HG02623 (cell line): Measurements from ENCODE around the gene ARFIP1.
"Not testable (repeated sequence)": the region's sequence is repeated elsewhere in the genome, so short reads cannot be mapped to it uniquely, and the experiment has no call there.

Experiments used
- ATAC-seq: cut with Tn5 transposase; IDR thresholded peaks from one replicate; pipeline ENCODE4 v1.9.1; 2021; ENCODE audit warnings: moderate library complexity; ENCODE audit not compliant: unreplicated experiment

The ARFIP1 gene

GRCh38 chr4:152843481-152844090 is 63.8 kb downstream of the ARFIP1 start:
- ATAC-seq = no peak

- ATAC-seq = no peak
Observed at GRCh38 chr4:152847376-152847775, 67.6 kb downstream of the ARFIP1 start.

- ATAC-seq = no peak
Observed at GRCh38 chr4:152848508-152848907, 68.8 kb downstream of the ARFIP1 start.

GRCh38 chr4:152849350-152849749 is 69.6 kb downstream of the ARFIP1 start:
- ATAC-seq = no peak

GRCh38 chr4:152850377-152850776 is 70.6 kb downstream of the ARFIP1 start:
- ATAC-seq = no peak

- ATAC-seq = no peak
Observed at GRCh38 chr4:152851226-152851625, 71.5 kb downstream of the ARFIP1 start.

- ATAC-seq = no peak
Observed at GRCh38 chr4:152853293-152853692, 73.5 kb downstream of the ARFIP1 start.

GRCh38 chr4:152854016-152854415 is 74.3 kb downstream of the ARFIP1 start:
- ATAC-seq = not testable (repeated sequence)

- no peak for ATAC-seq
Observed at GRCh38 chr4:152856960-152857359, 77.2 kb downstream of the ARFIP1 start.

GRCh38 chr4:152858934-152859333 is 79.2 kb downstream of the ARFIP1 start:
- no peak for ATAC-seq

GRCh38 chr4:152860046-152860445 is 80.3 kb downstream of the ARFIP1 start:
- ATAC-seq = no peak

- no peak for ATAC-seq
Observed at GRCh38 chr4:152862608-152863007, 82.9 kb downstream of the ARFIP1 start.

- ATAC-seq = no peak
Observed at GRCh38 chr4:152864361-152864760, 84.6 kb downstream of the ARFIP1 start.

- not testable (repeated sequence) for ATAC-seq
Observed at GRCh38 chr4:152866432-152866993, 86.8 kb downstream of the ARFIP1 start.

- no peak for ATAC-seq
Observed at GRCh38 chr4:152870606-152871005, 90.9 kb downstream of the ARFIP1 start.

- no peak for ATAC-seq
Observed at GRCh38 chr4:152875261-152875660, 95.5 kb downstream of the ARFIP1 start.

- ATAC-seq = no peak
Observed at GRCh38 chr4:152877868-152878267, 98.1 kb downstream of the ARFIP1 start.

GRCh38 chr4:152880263-152880662 is 100.5 kb downstream of the ARFIP1 start:
- no peak for ATAC-seq

GRCh38 chr4:152881974-152882373 is 102.2 kb downstream of the ARFIP1 start:
- ATAC-seq = no peak

- no peak for ATAC-seq
Observed at GRCh38 chr4:152885185-152885584, 105.4 kb downstream of the ARFIP1 start.

GRCh38 chr4:152886201-152886600 is 106.4 kb downstream of the ARFIP1 start:
- ATAC-seq = no peak

- no peak for ATAC-seq
Observed at GRCh38 chr4:152887981-152888380, 108.2 kb downstream of the ARFIP1 start.

GRCh38 chr4:152892974-152893373 is 113.2 kb downstream of the ARFIP1 start:
- ATAC-seq = no peak
